Measurements from ENCODE around the gene ACTL10.

The ACTL10 gene

GRCh38 chr20:33664085-33664761, 2.5 kb upstream of the ACTL10 start:
- no peak for DNase-seq (ENCODE audit: low read depth)

- no peak for DNase-seq (ENCODE audit: low read depth)
These were observed 2.0 kb upstream of the ACTL10 start for GRCh38 chr20:33664762-33665144.

- DNase-seq (ENCODE audit: low read depth), result peak; percentile 14
These were observed 517 bp downstream of the ACTL10 start for GRCh38 chr20:33667245-33667675.

- DNase-seq (ENCODE audit: low read depth), result peak; percentile 60
These were observed 1.1 kb downstream of the ACTL10 start for GRCh38 chr20:33667676-33668465.

GRCh38 chr20:33668466-33669155, 1.9 kb downstream of the ACTL10 start:
- DNase-seq (ENCODE audit: low read depth), result no peak

GRCh38 chr20:33669224-33669623, 2.5 kb downstream of the ACTL10 start:
- no peak for DNase-seq (ENCODE audit: low read depth)

- DNase-seq (ENCODE audit: low read depth), result no peak
These were observed 3.3 kb downstream of the ACTL10 start for GRCh38 chr20:33669873-33670640.

GRCh38 chr20:33670715-33671499, 4.2 kb downstream of the ACTL10 start:
- DNase-seq (ENCODE audit: low read depth), result no peak

GRCh38 chr20:33671573-33672288, 5.0 kb downstream of the ACTL10 start:
- no peak for DNase-seq (ENCODE audit: low read depth)

- no peak for DNase-seq (ENCODE audit: low read depth)
These were observed 5.8 kb downstream of the ACTL10 start for GRCh38 chr20:33672426-33673113.

GRCh38 chr20:33673114-33673409, 6.3 kb downstream of the ACTL10 start:
- no peak for DNase-seq (ENCODE audit: low read depth)

GRCh38 chr20:33673410-33674293, 6.9 kb downstream of the ACTL10 start:
- no peak for DNase-seq (ENCODE audit: low read depth)

- DNase-seq (ENCODE audit: low read depth), result peak; percentile 38
These were observed 7.8 kb downstream of the ACTL10 start, which contains the start of gene NECAB3 for GRCh38 chr20:33674294-33675135. TSS of gene NECAB3 (minus strand) at chr20:33674428. CDS start at chr20:33674352, 76 bp downstream.

GRCh38 chr20:33675136-33675959, 8.6 kb downstream of the ACTL10 start:
- no peak for DNase-seq (ENCODE audit: low read depth)

GRCh38 chr20:33676121-33676520, 9.4 kb downstream of the ACTL10 start:
- no peak for DNase-seq (ENCODE audit: low read depth)

GRCh38 chr20:33676652-33677645, 10.2 kb downstream of the ACTL10 start:
- no peak for DNase-seq (ENCODE audit: low read depth)
